Vagina (tissue), 2 donors: Measurements from ENCODE around the gene TEDC1.

Source experiments
- POLR2A ChIP-seq, 2 donors: fragments of 450-650 bp; IDR thresholded peaks; one replicate each; pipeline ENCODE4 v1.6.1; 2017; ENCODE audit warnings: antibody characterized with exemption in 2 of 2, mild to moderate bottlenecking in 2 of 2, moderate library complexity in 2 of 2
- TF ChIP-seq, protein P1 (sequence below), 3 experiments: fragments of 450-650 bp in 2 of 3; fragments of 200-600 bp in 1 of 3; sonication (generic) in 1 of 3; IDR thresholded peaks; one replicate each; pipeline ENCODE4 v1.5.1; 2017 to 2019; ENCODE audit warnings: antibody characterized with exemption in 3 of 3, mild to moderate bottlenecking in 2 of 3, moderate library complexity in 2 of 3

DNA sequence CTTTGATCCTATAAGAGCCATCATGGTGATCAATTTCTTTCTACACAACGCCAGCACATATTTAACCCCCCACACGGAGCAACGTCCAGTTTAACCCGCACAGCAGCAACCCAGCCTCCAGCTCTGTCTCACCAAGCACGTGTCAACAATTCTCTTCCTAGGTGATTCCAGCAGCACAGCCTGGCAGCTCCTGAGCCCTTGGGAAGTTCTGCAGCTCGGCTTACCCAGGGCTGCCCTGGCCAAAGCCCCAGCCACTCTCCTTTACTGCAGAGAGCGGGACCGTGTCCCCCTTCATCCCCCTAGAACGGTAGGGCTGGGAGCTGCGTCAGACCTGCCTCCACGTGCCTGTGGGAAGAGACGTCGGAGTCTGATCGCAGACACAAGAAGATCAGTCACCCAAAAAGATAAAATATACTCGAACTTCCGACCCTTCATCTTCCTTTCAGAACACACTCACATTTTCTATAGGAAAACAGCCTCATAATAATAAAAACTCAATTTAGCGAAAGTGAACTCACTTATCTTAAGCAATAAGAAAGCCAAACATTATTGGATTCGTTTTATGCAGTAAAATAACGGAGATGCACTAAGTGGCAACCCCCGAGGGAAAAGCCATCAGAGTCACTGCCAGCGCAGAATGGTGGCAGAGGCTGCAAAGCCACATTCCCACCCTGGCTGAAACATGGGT is 42.9 kb downstream of the TEDC1 start:
- TF ChIP-seq POLR2A (IDR thresholded peaks at IDR 0.05), result no peak
- TF ChIP-seq, protein P1, sequence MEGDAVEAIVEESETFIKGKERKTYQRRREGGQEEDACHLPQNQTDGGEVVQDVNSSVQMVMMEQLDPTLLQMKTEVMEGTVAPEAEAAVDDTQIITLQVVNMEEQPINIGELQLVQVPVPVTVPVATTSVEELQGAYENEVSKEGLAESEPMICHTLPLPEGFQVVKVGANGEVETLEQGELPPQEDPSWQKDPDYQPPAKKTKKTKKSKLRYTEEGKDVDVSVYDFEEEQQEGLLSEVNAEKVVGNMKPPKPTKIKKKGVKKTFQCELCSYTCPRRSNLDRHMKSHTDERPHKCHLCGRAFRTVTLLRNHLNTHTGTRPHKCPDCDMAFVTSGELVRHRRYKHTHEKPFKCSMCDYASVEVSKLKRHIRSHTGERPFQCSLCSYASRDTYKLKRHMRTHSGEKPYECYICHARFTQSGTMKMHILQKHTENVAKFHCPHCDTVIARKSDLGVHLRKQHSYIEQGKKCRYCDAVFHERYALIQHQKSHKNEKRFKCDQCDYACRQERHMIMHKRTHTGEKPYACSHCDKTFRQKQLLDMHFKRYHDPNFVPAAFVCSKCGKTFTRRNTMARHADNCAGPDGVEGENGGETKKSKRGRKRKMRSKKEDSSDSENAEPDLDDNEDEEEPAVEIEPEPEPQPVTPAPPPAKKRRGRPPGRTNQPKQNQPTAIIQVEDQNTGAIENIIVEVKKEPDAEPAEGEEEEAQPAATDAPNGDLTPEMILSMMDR (IDR thresholded peaks at IDR 0.05), result no peak
